Mammary epithelial cell (primary cell): ENCODE measurements around the gene NFATC1.

Experiments
- CTCF ChIP-seq, 2 donors: IDR thresholded peaks in 1 of 2; conservative IDR thresholded peaks in 1 of 2; 2 replicates each; pipeline ENCODE4 v1.5.1; 2011 to 2012; ENCODE audit warnings: inconsistent platforms in 2 of 2, low read length in 2 of 2, mild to moderate bottlenecking in 2 of 2, control low read depth in 1 of 2, low read depth in 1 of 2; ENCODE audit not compliant: insufficient read depth in 1 of 2; ENCODE audit errors: extremely low read depth in 1 of 2
- EZH2 ChIP-seq: IDR thresholded peaks from 2 replicates; pipeline ENCODE4 v1.6.1; 2012; ENCODE audit warnings: low read length, inconsistent platforms, borderline replicate concordance

DNA sequence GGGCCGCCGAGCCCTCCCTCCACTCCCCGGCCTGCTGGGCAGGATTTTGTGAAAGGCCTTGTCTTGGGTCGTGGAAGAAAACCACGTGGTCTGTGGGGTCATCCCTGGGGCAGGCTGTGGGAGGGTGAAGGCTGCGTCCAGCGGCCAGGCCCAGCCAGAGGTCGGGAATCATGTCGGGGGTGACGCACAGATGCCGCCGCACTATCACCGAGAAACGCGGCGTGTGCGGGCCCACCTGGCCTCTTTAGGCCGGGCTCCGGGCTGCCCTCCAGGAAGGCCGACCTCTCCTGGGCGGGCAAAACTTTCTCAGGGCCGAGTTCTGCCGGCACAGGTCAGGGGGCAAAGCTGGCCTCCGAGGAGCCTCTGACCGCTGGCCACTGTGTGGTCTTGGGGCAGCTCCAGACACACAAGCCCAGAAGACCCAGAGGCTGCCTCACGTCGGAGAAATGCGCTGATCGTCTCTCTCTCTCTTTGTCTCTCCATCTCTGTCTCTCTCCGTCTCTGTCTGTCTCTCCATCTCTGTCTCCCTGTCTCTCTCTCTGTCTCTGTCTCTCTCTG lies 28.4 kb downstream of the NFATC1 start:
- no peak for TF ChIP-seq EZH2
- no peak for TF ChIP-seq CTCF (conservative IDR thresholded peaks at IDR 0.05 in 1 of 2, IDR thresholded peaks at IDR 0.05 in 1 of 2; ENCODE audit: extremely low read depth in 1 of 2, insufficient read depth in 1 of 2, low read depth in 1 of 2, low read length in 2 of 2)
